Small intestine (tissue), 7 donors: Measurements from ENCODE around the gene KRTAP10-3. TPM values are rescaled to one million over a fixed set of nuclear protein-coding genes. Genes with fewer than 3 reads are reported as not detected.
"Not testable (repeated sequence)": the region's sequence is repeated elsewhere in the genome, so short reads cannot be mapped to it uniquely, and the experiment has no call there.

Source experiments
- DNase-seq, 2 donors: peaks; one replicate each; pipeline versions ENCODE4 v3.0.0 to v3.0.0-alpha.2; 2013
- FAIRE-seq: peaks from 2 replicates; lab custom pipeline; 2012; peaks lifted over from hg19 to GRCh38; lab: Jason Lieb, UNC
- H3K27ac ChIP-seq, 3 donors: one replicate each; pipeline ENCODE4 v1.5.1; 2013; ENCODE audit warnings: low read length in 2 of 3, mild to moderate bottlenecking in 2 of 3, control low read depth in 1 of 3, inconsistent platforms in 1 of 3, low read depth in 1 of 3, moderate library complexity in 1 of 3
- H3K27me3 ChIP-seq, 3 donors: one replicate each; pipeline ENCODE4 v1.6.1; 2013; ENCODE audit warnings: low read length in 3 of 3, inconsistent platforms in 1 of 3; ENCODE audit not compliant: control insufficient read depth in 3 of 3, insufficient read depth in 3 of 3
- H3K36me3 ChIP-seq, 3 donors: one replicate each; pipeline ENCODE4 v1.6.1; 2013; ENCODE audit warnings: low read length in 3 of 3, inconsistent platforms in 1 of 3, low read depth in 1 of 3, mild to moderate bottlenecking in 1 of 3, moderate library complexity in 1 of 3; ENCODE audit not compliant: control insufficient read depth in 3 of 3, insufficient read depth in 2 of 3
- H3K4me1 ChIP-seq, 3 donors: one replicate each; pipeline ENCODE4 v1.6.1; 2013; ENCODE audit warnings: low read length in 2 of 3, inconsistent platforms in 1 of 3, low read depth in 1 of 3, mild to moderate bottlenecking in 1 of 3, moderate library complexity in 1 of 3; ENCODE audit not compliant: control insufficient read depth in 3 of 3, insufficient read depth in 2 of 3
- H3K4me3 ChIP-seq, 3 donors: one replicate each; pipeline ENCODE4 v1.5.1; 2013; ENCODE audit warnings: low read length in 3 of 3, control low read depth in 1 of 3, inconsistent platforms in 1 of 3, low read depth in 1 of 3, mild to moderate bottlenecking in 1 of 3, moderate library complexity in 1 of 3
- H3K9me3 ChIP-seq, 2 donors: one replicate each; pipeline ENCODE4 v1.6.1; 2013; ENCODE audit warnings: low read depth in 1 of 2, low read length in 1 of 2; ENCODE audit not compliant: control insufficient read depth in 2 of 2, insufficient read depth in 1 of 2
- WGBS, 3 donors: extraction: QIAGEN DNeasy Blood & Tissue Kit; methylation state at CpG; one replicate each; pipeline ENCODE4 v1.1.7; 2013; 5-methylcytosine and 5-hydroxymethylcytosine counted together
- polyA plus RNA-seq, 4 donors: library from polyadenylated mRNA; stranded (reverse) in 3 of 4; unstranded in 1 of 4; fragments of 200-250 nt in 3 of 4; fragments of 120-200 nt in 1 of 4; gene quantifications; one replicate each; pipeline versions ENCODE4 v1.2.1 to v1.2.3, GENCODE V29; 2013
- donor health status: healthy with polysubstance abuse.
- donor health status: control.
- donor health status: control.
- donor health status: Bipolar disorder and iron deficiency.
- donor health status: healthy.

The KRTAP10-3 gene
- polyA plus RNA-seq, 4 donors = not detected

DNA sequence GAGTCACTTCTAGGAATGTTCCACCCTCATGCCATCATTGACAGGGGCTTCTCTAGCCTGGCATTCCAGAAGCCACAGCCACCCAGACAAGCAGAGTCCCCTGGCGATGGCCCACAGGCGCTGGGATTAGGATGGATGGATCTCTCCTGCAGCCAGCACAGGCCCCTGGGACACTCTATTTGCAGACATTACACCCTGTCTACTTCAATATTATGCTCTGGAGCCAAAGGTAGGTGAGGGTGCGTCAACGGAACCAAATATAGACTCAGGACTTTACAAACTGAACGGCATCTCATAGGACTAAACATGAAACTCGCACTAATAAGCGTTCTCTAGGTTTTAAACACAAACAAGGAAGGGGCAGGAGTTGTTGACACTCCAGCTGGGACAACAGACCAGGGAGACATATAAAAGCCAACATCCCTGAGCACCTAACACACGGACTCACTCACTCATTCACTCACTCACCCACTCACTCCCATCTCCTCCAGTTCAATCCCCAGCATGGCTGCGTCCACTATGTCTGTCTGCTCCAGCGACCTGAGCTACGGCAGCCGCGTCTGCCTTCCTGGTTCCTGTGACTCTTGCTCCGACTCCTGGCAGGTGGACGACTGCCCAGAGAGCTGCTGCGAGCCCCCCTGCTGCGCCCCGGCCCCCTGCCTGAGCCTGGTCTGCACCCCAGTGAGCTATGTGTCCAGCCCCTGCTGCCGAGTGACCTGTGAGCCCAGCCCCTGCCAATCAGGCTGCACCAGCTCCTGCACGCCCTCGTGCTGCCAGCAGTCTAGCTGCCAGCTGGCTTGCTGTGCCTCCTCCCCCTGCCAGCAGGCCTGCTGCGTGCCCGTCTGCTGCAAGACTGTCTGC lies 41.8 kb upstream of the KRTAP10-3 start, which contains the start of gene KRTAP10-7:
Gene KRTAP10-7, plus strand, starts transcription at position 480 of the 861 bp plus-strand sequence. Its CDS starts 25 bp downstream, at position 505.
- H3K27ac ChIP-seq, H3K4me3 ChIP-seq, DNase-seq, H3K4me1 ChIP-seq, H3K9me3 ChIP-seq, FAIRE-seq, H3K36me3 ChIP-seq: not testable (repeated sequence)
- H3K27me3 ChIP-seq = peaks cover 0 to 12% (median 0%) of the 10 kb centered on the region in 3 donors
- 66 to 71% (median 67%) methylated on average over 20 to 23 of the region's 23 CpGs for WGBS, 3 donors

DNA sequence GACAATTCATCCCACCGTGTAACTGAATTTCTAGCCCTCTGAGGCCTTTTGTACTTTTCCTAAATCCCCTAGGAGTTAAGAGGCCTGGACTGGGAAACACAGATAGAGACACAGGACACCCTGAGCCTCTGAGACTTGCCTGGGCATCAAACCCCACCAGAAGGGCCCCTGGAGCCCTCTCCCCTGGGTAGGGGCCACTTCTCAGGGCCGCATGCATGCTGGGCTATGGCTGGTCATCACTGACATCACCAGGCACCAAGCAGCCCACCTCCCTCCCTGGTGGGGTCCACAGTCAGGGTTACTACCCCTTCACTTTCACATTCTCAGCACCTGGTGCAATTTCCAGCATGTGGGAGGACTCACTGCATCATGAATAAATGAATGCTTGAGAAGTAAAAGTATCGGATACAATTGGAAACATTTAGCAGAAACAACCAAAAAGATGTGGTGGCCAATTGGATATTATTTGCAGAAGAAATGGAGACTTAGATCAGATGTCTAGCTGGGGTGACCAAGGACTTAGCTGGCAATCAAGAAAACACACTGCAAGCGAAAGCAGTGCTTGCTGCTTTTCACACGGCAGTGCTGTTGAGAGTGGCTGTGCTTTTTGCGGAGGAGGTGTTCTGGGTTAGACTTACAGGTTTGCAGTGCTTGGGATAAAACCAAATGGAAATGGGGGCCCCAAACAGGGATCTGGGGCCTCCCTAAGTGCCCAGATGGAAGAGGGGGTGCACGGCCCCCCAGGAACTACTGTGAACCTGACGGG lies 40.9 kb upstream of the KRTAP10-3 start:
- H3K9me3 ChIP-seq = peaks cover 0 to 8% of the 10 kb centered on the region in 2 donors
- FAIRE-seq (no peak), DNase-seq (no peak)
- H3K4me1 ChIP-seq = no peaks in the 10 kb centered on the region
- no peaks in the 10 kb centered on the region for H3K36me3 ChIP-seq
- WGBS, 3 donors = 81 to 91% (median 82%) methylated on average over 8 of the region's 8 CpGs
- peaks cover 0 to 12% (median 0%) of the 10 kb centered on the region in 3 donors for H3K27me3 ChIP-seq
- no peak overlapping the region for H3K4me3 ChIP-seq
- H3K27ac ChIP-seq = no peak overlapping the region

DNA sequence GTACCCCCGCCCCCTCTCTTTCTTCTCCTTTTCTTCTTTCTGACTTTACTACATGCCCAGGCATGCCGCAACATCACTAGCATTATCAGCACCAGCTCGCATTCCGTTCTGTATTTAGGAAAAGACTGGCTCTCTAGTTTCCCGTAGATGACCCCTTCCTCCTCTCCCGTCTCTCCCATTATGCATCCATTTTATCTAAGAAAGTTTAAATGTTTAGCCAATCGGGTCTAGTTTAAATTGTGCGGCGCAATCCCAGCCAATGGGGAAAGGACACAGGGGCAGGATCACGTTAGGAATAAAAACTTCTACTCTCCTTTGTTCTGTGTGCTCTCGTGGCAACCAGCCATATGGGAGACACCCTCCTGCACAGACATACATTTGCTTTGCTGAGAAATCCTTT lies 39.5 kb upstream of the KRTAP10-3 start:
- H3K4me3 ChIP-seq = no peak overlapping the region
- H3K4me1 ChIP-seq = no peaks in the 10 kb centered on the region
- no peak for DNase-seq
- H3K27ac ChIP-seq = no peak overlapping the region
- peaks cover 0 to 8% (median under 1%) of the 10 kb centered on the region in 3 donors for H3K27me3 ChIP-seq
- no peak for FAIRE-seq
- H3K9me3 ChIP-seq = peaks cover 0 to 3% of the 10 kb centered on the region in 2 donors
- H3K36me3 ChIP-seq = no peaks in the 10 kb centered on the region
- 71 to 75% (median 75%) methylated on average over 11 of the region's 11 CpGs for WGBS, 3 donors

DNA sequence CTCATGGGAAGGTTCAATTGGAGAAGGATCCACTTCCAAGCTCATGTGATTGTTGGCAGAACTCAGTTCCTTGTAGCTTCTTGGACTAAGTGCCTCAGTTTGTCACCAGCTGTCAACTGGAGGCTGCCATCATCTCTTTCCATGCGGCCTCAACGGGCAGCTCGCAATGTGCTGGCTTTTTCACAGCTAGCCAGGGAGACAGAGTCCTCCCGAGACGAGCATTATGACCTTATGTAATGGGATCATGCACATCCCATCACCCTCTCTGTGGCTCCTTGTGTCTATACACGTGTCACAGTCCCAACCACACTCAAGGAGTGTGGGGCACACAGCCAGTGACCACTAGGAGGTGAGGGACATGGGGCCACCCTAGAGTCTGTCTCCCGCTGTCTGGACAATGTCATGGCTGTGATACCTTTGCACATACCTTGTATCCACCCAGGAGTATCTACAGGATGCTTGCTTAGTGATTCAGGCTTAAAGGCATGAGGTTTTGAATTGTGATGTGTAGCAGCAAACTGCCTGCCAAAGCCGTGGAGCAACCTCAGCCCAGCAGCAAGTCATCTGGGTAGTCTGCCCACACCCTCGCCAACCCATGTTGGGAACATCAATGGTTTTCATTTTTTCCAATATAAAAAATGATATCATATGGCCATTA lies 37.6 kb upstream of the KRTAP10-3 start:
- Histone ChIP-seq H3K27ac (no peak overlapping the region), H3K4me1 (no peaks in the 10 kb centered on the region), H3K4me3 (no peak overlapping the region), H3K27me3 (peaks cover 0 to 6% (median 4%) of the 10 kb centered on the region in 3 donors), H3K9me3 (peaks cover 0 to 3% of the 10 kb centered on the region in 2 donors), H3K36me3 (no peaks in the 10 kb centered on the region)
- DNase-seq (no peak), FAIRE-seq (no peak)
- 67 to 73% (median 67%) methylated on average over 9 of the region's 9 CpGs for whole genome bisulfite sequencing, 3 donors

DNA sequence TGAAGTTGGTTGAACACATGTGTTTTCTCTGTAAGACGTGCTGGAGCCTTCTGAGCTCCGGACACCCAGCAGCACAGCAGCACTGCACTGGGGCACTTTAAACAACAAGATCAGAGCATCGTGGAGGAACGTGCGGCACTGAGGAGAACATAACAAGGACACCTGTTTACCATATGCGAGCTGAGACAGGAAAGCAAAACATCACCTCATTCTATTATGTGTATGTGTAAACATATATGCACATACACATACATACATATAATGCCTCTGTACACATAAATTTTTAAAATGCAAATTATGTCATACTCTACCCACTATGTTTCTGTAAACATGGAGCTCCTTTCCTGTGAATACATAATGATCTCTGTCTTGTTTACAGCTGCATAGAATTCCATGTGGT lies 36.9 kb upstream of the KRTAP10-3 start:
- DNase-seq (no peak), FAIRE-seq (no peak)
- Histone ChIP-seq H3K36me3 (no peaks in the 10 kb centered on the region), H3K4me3 (no peak overlapping the region), H3K9me3 (peaks cover 0 to 3% of the 10 kb centered on the region in 2 donors), H3K27me3 (peaks cover 0 to 6% (median 4%) of the 10 kb centered on the region in 3 donors), H3K27ac (no peak overlapping the region), H3K4me1 (no peaks in the 10 kb centered on the region)
- 68 to 76% (median 74%) methylated on average over 6 of the region's 6 CpGs for WGBS, 3 donors

DNA sequence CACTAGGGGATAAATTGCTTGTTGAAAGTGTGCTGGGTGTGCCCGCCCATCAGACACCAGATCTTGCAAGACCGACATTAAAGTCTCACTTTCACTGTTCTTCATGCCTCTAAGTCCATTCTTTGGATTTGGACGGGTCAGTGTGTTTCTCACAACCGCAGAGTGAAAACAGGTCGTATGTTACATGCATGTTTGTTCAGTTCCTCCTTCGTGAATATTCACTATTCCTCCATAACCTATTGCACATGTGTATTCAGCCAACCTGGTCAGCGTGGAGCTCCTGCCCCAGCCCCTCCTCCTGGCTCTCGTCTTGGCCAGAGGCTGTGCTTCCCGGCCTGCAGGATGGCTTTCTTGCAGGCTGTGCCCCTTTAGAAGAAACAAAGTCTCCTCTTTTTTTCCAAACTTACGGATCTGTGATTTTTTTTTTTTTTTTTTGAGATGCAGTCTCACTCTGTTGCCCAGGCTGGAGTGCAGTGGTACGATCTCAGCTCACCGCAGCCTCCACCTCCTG lies 35.9 kb upstream of the KRTAP10-3 start:
- no peak for FAIRE-seq
- Histone ChIP-seq H3K27ac (no peak overlapping the region), H3K4me1 (no peaks in the 10 kb centered on the region), H3K9me3 (peaks cover 0 to 3% of the 10 kb centered on the region in 2 donors), H3K4me3 (no peak overlapping the region), H3K36me3 (no peaks in the 10 kb centered on the region), H3K27me3 (peaks cover 0 to 6% (median 0%) of the 10 kb centered on the region in 3 donors)
- 71 to 78% (median 72%) methylated on average over 12 of the region's 12 CpGs for WGBS, 3 donors
- DNase-seq = no peak

DNA sequence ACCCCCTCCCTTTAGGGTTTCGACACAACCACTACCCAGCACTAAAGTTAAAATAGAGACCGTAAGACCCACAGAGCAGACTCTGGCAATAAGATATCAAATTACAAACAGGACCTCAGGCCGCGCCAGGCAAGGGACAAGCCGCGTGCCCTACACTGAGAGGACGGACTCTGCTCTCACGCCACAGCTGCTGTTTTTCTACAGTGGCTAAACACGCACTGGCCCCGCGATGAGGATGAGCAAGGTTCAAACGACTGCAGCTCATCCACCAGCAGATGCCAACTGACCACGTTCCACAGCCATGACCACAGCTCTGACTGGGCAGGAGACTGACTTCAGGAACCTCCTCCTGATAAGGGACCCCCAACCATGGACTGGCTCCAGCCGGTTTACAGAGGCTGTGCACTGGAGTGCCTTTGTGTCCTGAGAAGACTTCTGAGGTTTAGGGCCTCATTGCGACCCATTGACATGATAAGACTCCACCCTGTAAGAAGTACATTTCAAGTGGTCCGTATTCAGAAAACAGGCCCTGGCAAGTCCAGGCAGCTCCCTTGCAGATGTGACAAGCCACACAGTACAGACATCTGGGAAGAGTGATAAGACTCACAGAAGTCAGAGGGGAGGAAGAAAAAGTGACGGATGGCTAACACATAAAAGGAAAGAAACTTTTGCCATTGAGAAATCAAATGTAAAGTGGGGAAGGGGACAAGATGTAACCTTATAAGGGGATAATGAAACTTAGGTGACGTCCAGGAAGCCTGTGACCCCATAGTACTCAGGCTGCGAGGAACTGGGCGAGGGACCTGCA lies 35.2 kb upstream of the KRTAP10-3 start:
- H3K36me3 ChIP-seq = no peaks in the 10 kb centered on the region
- WGBS, 3 donors = 29 to 56% (median 40%) methylated on average over 20 of the region's 20 CpGs
- H3K9me3 ChIP-seq = no peaks in the 10 kb centered on the region
- FAIRE-seq (no peak), DNase-seq (no peak)
- no peaks in the 10 kb centered on the region for H3K4me1 ChIP-seq
- H3K27ac ChIP-seq = no peak overlapping the region
- no peak overlapping the region for H3K4me3 ChIP-seq
- H3K27me3 ChIP-seq = peaks cover 0 to 6% (median 4%) of the 10 kb centered on the region in 3 donors
